Measurements from ENCODE around the gene NDUFC1. TPM values are rescaled to one million over a fixed set of nuclear protein-coding genes. Genes with fewer than 3 reads are reported as not detected.
"Not testable (repeated sequence)": the region's sequence is repeated elsewhere in the genome, so short reads cannot be mapped to it uniquely, and the experiment has no call there.

The NDUFC1 gene
- total RNA-seq, 2 experiments from 2014 or later: 35.7 to 36.1 TPM

DNA sequence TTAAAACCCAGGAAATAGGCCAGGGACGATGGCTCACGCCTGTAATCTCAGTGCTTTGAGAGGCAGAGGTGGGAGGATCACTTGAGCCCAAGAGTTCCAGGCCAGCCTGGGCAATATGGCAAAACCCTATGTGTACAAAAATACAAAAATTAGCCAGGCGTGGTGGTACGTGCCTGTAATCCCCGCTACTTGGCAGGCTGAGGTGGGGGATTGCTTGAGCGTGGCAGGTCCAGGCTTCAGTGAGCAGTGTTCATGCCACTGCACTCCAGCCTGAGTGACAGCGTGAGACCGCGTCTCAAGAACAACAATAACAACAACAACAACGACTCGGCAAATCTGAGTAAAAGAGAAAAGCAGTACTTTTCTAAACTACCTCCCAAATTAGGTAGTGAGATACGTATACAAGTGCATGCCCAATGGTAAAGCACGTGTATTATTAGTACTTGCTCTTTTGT, 13.0 kb upstream of the NDUFC1 start:
- Mint-ChIP-seq H3K4me3 (no peak overlapping the region), H3K27me3 (no peaks in the 10 kb centered on the region), H3K27ac (peak overlapping the region; percentile 61), H3K36me3 (ENCODE audit: low read depth) (peaks cover 34% of the 10 kb centered on the region), H3K4me1 (peaks cover 70% of the 10 kb centered on the region), H3K9me3 (peaks cover 4% of the 10 kb centered on the region)
- CTCF ChIA-PET: interaction anchor here (1.8 kb wide), 1 partner anchor 19 kb away, joined by 8 read pairs; no protein-coding TSS in a partner anchor
- no peak for DNase-seq
- POLR2A ChIA-PET: interaction anchor here (1.1 to 2.3 kb wide), 4 partner anchors 13 to 138 kb away, joined by 3 to 13 read pairs (median 3); partner anchors contain the start of genes ELF2, NAA15 and NDUFC1

GRCh38 chr4:139314047-139314800, 11.9 kb upstream of the NDUFC1 start:
- Mint-ChIP-seq H3K27me3 (no peaks in the 10 kb centered on the region), H3K27ac (peak overlapping the region; percentile 61), H3K4me3 (no peak overlapping the region), H3K36me3 (ENCODE audit: low read depth) (peaks cover 28% of the 10 kb centered on the region), H3K9me3 (peaks cover 4% of the 10 kb centered on the region), H3K4me1 (peaks cover 63% of the 10 kb centered on the region)
- ChIA-PET POLR2A (interaction anchor here (1.1 to 2.3 kb wide), 2 partner anchors 12 to 18 kb away, joined by 3 to 13 read pairs; partner anchors contain the start of genes NAA15 and NDUFC1), CTCF (interaction anchor here (1.1 to 1.8 kb wide), 2 partner anchors 13 to 18 kb away, joined by 4 to 8 read pairs; partner anchors contain the start of gene NAA15)
- DNase-seq: no peak

DNA sequence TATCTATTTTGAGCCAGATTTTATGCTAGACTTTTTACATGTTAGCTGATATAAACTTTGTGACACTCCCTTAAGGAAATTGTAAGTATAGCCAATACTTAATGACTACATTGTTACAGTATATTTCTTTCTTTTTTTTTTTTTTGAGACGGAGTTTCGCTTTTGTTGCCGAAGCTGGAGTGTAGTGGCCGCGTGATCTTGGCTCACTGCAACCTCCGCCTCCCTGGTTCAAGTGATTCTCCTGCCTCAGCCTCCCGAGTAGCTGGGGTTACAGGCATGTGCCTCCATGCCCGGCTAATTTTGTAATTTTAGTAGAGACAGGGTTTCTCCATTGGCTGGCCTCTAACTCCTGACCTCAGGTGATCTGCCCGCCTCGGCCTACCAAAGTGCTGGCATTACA, 11.1 kb upstream of the NDUFC1 start:
- ChIA-PET CTCF (interaction anchor here (1.1 to 2.6 kb wide), 3 partner anchors 13 to 283 kb away, joined by 3 to 12 read pairs (median 4); partner anchors contain the start of gene NAA15), POLR2A (interaction anchor here (2.6 kb wide), 1 partner anchor 12 kb away, joined by 25 read pairs; the partner anchor contains the start of genes NAA15 and NDUFC1)
- H3K4me3 Mint-ChIP-seq: peak overlapping the region; percentile 39
- DNase-seq, H3K27me3 Mint-ChIP-seq, H3K9me3 Mint-ChIP-seq: not testable (repeated sequence)
- peaks cover 28% of the 10 kb centered on the region for H3K36me3 Mint-ChIP-seq (ENCODE audit: low read depth)
- peak overlapping the region; percentile 61 for H3K27ac Mint-ChIP-seq
- H3K4me1 Mint-ChIP-seq: peaks cover 63% of the 10 kb centered on the region

DNA sequence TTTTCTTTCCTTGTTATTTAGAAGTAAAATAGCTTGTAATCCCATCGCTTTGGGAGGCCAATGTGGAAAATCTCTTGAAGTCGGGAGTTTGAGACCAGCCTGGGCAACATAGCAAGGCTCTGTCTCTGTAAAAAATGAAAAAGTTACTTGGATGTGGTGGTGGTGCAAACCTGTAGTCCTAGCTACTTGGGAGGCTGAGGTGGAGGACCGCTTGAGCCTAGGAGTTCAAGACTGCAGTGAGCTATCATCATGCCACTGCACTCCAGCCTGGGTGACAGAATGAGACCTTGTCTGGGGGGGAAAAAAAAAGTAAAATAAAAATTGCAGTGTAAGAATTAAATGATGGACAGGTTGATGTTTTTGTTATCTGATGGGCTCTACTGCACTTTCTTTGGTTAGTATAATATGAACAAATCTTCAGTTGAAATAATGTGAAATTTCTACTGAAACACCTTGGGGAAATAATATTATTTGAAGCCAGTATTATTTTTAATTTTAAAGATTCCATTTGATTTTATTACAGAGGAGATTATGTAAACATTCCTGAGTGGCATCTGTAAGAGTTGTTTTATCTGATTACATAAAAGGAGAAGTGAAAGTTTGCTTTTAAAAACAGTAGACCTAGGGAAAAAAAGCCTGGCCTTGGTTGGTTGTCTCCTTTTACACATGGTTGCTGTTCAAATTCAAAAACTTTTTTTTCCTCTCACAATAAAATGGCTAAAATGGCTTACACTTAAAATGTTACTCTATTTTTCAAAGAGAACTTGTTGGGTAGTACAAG, 10.5 kb upstream of the NDUFC1 start:
- H3K4me1 Mint-ChIP-seq: peaks cover 61% of the 10 kb centered on the region
- POLR2A ChIA-PET: interaction anchor here (1.0 to 2.6 kb wide), 3 partner anchors 11 to 16 kb away, joined by 3 to 25 read pairs (median 3); partner anchors contain the start of genes NAA15 and NDUFC1
- H3K9me3 Mint-ChIP-seq: peaks cover 4% of the 10 kb centered on the region
- CTCF ChIA-PET: interaction anchor here (0.7 to 2.6 kb wide), 6 partner anchors 11 to 282 kb away, joined by 3 to 12 read pairs (median 4); partner anchors contain the start of genes NAA15 and NDUFC1
- no peaks in the 10 kb centered on the region for H3K27me3 Mint-ChIP-seq
- no peak for DNase-seq
- H3K36me3 Mint-ChIP-seq (ENCODE audit: low read depth): peaks cover 23% of the 10 kb centered on the region
- peak overlapping the region; percentile 39 for H3K4me3 Mint-ChIP-seq
- H3K27ac Mint-ChIP-seq: peak overlapping the region; percentile 52

DNA sequence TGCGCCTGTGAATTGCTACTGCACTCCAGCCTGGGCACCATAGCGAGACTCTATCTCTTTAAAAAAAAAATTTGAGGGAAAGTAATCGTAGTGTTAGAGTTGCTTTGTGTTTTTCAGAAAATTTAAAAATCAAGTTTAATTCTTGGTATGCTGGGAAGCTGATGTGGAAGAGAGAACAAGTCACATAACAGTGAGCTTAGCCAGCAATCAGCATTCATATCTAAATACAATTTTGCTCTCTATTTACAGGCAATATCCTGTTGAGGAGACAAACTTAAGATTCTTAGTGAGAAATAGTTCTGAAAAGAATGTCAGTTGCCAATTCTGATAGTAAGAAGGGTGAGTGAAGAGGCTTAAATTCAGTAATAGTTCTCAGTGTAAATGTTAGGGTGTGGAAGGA, 9.6 kb upstream of the NDUFC1 start:
- Mint-ChIP-seq H3K27ac (peak overlapping the region; percentile 4), H3K27me3 (no peaks in the 10 kb centered on the region), H3K36me3 (ENCODE audit: low read depth) (peaks cover 21% of the 10 kb centered on the region), H3K9me3 (peaks cover 2% of the 10 kb centered on the region), H3K4me3 (no peak overlapping the region), H3K4me1 (peaks cover 60% of the 10 kb centered on the region)
- no peak for DNase-seq
- ChIA-PET CTCF (interaction anchor here (0.7 to 2.6 kb wide), 5 partner anchors 10 to 281 kb away, joined by 3 to 12 read pairs (median 4); partner anchors contain the start of genes NAA15 and NDUFC1), POLR2A (interaction anchor here (1.0 to 2.6 kb wide), 4 partner anchors 10 to 134 kb away, joined by 3 to 25 read pairs (median 3); partner anchors contain the start of genes NAA15 and NDUFC1)

DNA sequence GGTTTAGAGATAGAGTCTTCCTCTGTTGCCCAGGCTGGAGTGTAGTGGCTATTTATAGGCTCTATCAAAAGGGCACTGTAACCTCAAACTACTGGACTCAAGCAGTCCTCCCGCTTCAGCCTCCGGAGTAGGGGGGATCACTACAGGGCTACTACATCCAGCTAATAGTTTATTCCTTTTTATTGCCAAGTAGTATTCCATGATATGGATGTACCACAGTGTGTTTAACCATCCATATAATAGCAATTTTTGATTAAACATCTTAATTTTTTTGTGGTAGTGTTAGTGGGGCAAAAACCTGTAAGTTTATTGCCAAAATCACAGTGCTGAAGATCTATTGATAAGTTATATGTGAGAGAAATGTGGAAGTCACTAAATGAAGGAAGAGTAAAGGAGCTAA, 2.6 kb upstream of the NDUFC1 start:
- DNase-seq: no peak
- H3K27ac Mint-ChIP-seq: no peak overlapping the region
- H3K27me3 Mint-ChIP-seq: no peaks in the 10 kb centered on the region
- ChIA-PET CTCF (interaction anchor here (1.2 to 1.8 kb wide), 2 partner anchors 9 to 25 kb away, joined by 3 to 9 read pairs; no protein-coding TSS in a partner anchor), POLR2A (interaction anchor here (0.6 to 0.7 kb wide), 2 partner anchors 97 to 172 kb away, joined by 3 read pairs; no protein-coding TSS in a partner anchor)
- no peaks in the 10 kb centered on the region for H3K9me3 Mint-ChIP-seq
- H3K36me3 Mint-ChIP-seq (ENCODE audit: low read depth): peaks cover 42% of the 10 kb centered on the region
- H3K4me1 Mint-ChIP-seq: peaks cover 49% of the 10 kb centered on the region
- H3K4me3 Mint-ChIP-seq: no peak overlapping the region

- Mint-ChIP-seq H3K4me3 (peak within 1 kb of the TSS; percentile 88), H3K36me3 (ENCODE audit: low read depth) (peaks cover 28% of the 10 kb centered on the region), H3K4me1 (peaks cover 58% of the 10 kb centered on the region), H3K27ac (peak within 1 kb of the TSS; percentile 94), H3K27me3 (no peaks in the 10 kb centered on the region), H3K9me3 (no peaks in the 10 kb centered on the region)
- ChIA-PET POLR2A (interaction anchor here (0.6 to 4.7 kb wide), 23 partner anchors 9 to 356 kb away, joined by 3 to 65 read pairs (median 5); partner anchors contain the start of genes ELF2, NOCT and SETD7), CTCF (interaction anchor here (0.8 to 3.7 kb wide), 15 partner anchors 11 to 271 kb away, joined by 3 to 22 read pairs (median 3); partner anchors contain the start of gene ELF2)
- peak; percentile 97 for DNase-seq
Observed at GRCh38 chr4:139301113-139301820, 1.0 kb downstream of the NDUFC1 start, which contains the start of gene NAA15. Gene NAA15, plus strand, starts transcription at chr4:139301505. Its CDS starts 273 bp downstream, at chr4:139301778.

DNA sequence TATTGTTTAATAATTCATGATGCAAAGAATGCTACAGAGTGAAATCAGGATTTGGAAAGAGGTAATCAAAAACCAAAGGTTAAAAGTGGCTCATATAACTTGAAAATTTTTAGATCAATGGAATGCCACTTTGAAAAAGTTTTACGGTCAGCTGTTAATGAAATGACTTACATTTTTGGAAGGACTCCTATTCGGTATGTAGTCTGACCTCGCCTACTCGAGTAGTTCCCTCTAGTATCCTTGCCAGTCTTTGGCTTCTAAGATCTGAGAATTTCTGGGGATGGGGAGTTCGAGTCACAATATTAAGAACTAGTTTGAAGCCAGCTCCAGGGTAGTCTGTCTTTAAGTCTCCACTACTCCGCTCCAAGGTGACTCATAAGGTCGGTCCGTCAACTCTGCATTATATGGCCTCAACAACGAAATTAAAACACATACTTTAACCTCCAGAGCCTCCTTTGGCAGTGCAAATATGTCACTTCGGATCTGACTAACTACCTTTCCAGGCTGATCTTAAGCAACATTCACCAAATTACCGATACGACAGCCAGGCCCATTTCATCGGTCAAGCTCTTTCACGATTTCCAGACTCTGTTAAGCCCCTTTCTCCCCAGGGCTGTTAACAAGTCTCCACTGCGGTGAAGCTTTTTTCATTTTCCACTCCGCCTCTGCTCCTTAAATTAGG, 1.7 kb downstream of the NDUFC1 start:
- peaks cover 22% of the 10 kb centered on the region for H3K36me3 Mint-ChIP-seq (ENCODE audit: low read depth)
- peak overlapping the region; percentile 94 for H3K27ac Mint-ChIP-seq
- H3K9me3 Mint-ChIP-seq: no peaks in the 10 kb centered on the region
- DNase-seq: peak; percentile 23
- H3K4me1 Mint-ChIP-seq: peaks cover 62% of the 10 kb centered on the region
- ChIA-PET POLR2A (interaction anchor here (0.6 to 4.7 kb wide), 24 partner anchors 8 to 1058 kb away, joined by 3 to 65 read pairs (median 5); partner anchors contain the start of genes ELF2, NOCT, SETD7 and SLC7A11), CTCF (interaction anchor here (0.6 to 3.7 kb wide), 17 partner anchors 11 to 270 kb away, joined by 3 to 22 read pairs (median 3); partner anchors contain the start of gene ELF2)
- H3K4me3 Mint-ChIP-seq: peak overlapping the region; percentile 88
- no peaks in the 10 kb centered on the region for H3K27me3 Mint-ChIP-seq

GRCh38 chr4:139299536-139299935, 2.7 kb downstream of the NDUFC1 start:
- Mint-ChIP-seq H3K27ac (no peak overlapping the region), H3K9me3 (no peaks in the 10 kb centered on the region), H3K36me3 (ENCODE audit: low read depth) (peaks cover 16% of the 10 kb centered on the region), H3K27me3 (no peaks in the 10 kb centered on the region), H3K4me1 (peaks cover 54% of the 10 kb centered on the region), H3K4me3 (peak overlapping the region; percentile 88)
- CTCF ChIA-PET: interaction anchor here (1.1 to 3.7 kb wide), 5 partner anchors 13 to 269 kb away, joined by 3 to 22 read pairs (median 10); partner anchors contain the start of gene ELF2
- POLR2A ChIA-PET: interaction anchor here (1.2 to 4.7 kb wide), 7 partner anchors 33 to 1057 kb away, joined by 3 to 65 read pairs (median 4); partner anchors contain the start of genes ELF2 and SLC7A11
- no peak for DNase-seq

DNA sequence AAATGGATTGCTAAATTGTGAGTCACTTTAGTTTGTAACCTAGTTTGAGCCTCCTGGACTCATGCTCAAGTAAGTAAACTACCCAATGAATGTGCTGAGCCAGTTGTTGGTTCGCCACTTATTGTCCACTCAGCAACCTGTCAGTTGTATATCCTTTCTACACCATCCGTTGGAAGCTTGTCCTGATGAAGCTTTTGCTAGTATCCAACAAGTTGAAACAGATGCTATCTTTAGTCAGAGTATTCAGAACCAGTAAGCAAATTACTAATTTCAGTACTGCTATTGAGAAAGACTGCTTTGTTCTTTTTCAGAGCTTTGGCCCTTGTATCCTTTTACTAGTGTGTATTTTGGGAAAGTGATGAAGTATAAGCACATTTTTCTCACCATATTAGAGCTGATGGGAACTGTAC, 5.3 kb downstream of the NDUFC1 start:
- POLR2A ChIA-PET: interaction anchor here (0.9 to 5.3 kb wide), 5 partner anchors 15 to 281 kb away, joined by 3 to 21 read pairs (median 3); partner anchors contain the start of genes ELF2, NOCT and RAB33B
- Mint-ChIP-seq H3K27me3 (no peaks in the 10 kb centered on the region), H3K4me3 (no peak overlapping the region), H3K27ac (no peak overlapping the region), H3K36me3 (ENCODE audit: low read depth) (peaks cover 24% of the 10 kb centered on the region), H3K4me1 (peaks cover 39% of the 10 kb centered on the region), H3K9me3 (no peaks in the 10 kb centered on the region)
- no peak for DNase-seq
- CTCF ChIA-PET: interaction anchor here (0.6 to 3.4 kb wide), 20 partner anchors 12 to 282 kb away, joined by 3 to 61 read pairs (median 8); partner anchors contain the start of gene NOCT

- Mint-ChIP-seq H3K4me1 (peaks cover 38% of the 10 kb centered on the region), H3K9me3 (no peaks in the 10 kb centered on the region), H3K27ac (peak overlapping the region; percentile 5), H3K27me3 (no peaks in the 10 kb centered on the region), H3K4me3 (peak overlapping the region; percentile 92), H3K36me3 (ENCODE audit: low read depth) (peaks cover 27% of the 10 kb centered on the region)
- POLR2A ChIA-PET: interaction anchor here (0.8 to 5.3 kb wide), 15 partner anchors 10 to 280 kb away, joined by 3 to 21 read pairs (median 3); partner anchors contain the start of genes ELF2, NOCT and RAB33B
- CTCF ChIA-PET: interaction anchor here (0.7 to 3.4 kb wide), 39 partner anchors 9 to 281 kb away, joined by 3 to 61 read pairs (median 7); partner anchors contain the start of genes ELF2, NOCT and SETD7
- no peak for DNase-seq
Observed at GRCh38 chr4:139295942-139296299, 6.4 kb downstream of the NDUFC1 start.
